OCI-LY7 (cell line): ENCODE data around the gene TNC. TPM values are rescaled to one million over a fixed set of nuclear protein-coding genes. Genes with fewer than 3 reads are reported as not detected.

ENCODE experiments used
- BruUV-seq: library from RNA; stranded (reverse); fragments of 400-500 nt; replicated peaks from 2 replicates; lab custom pipeline; 2021; lab: Mats Ljungman, UMichigan
- CTCF ChIA-PET: fragments of 300-600 bp; sonication (Branson Sonifier 250); formaldehyde crosslinking; loops from one replicate; lab custom pipeline; 2022; ENCODE audit warnings: antibody characterized with exemption; ENCODE audit not compliant: unreplicated experiment; lab: Charles Lee
- POLR2A ChIA-PET: fragments of 300-600 bp; sonication (Branson Sonifier 250); formaldehyde crosslinking; loops from one replicate; lab custom pipeline; 2022; ENCODE audit warnings: antibody characterized with exemption; lab: Charles Lee
- DNase-seq: peaks from one replicate; pipeline ENCODE4 v3.0.0-alpha.2; 2015; ENCODE audit warnings: low spot score
- H2AFZ ChIP-seq: fragments of 200-600 bp; sonication (generic), shearing (Covaris generic); 2 replicates; pipeline ENCODE4 v1.6.1; 2014; ENCODE audit warnings: mild to moderate bottlenecking, antibody characterized with exemption, low read length, moderate library complexity
- H3K27ac ChIP-seq: fragments of 200-600 bp; sonication (generic); 2 replicates; pipeline ENCODE4 v1.5.1; 2014; ENCODE audit warnings: mixed run types, low read depth, mild to moderate bottlenecking, moderate library complexity, low read length, inconsistent platforms; ENCODE audit not compliant: poor library complexity, severe bottlenecking
- H3K36me3 ChIP-seq: fragments of 200-600 bp; sonication (generic); 2 replicates; pipeline ENCODE4 v1.6.1; 2014; ENCODE audit warnings: mild to moderate bottlenecking, antibody characterized with exemption, low read length, moderate library complexity, mixed read lengths; ENCODE audit not compliant: insufficient read depth
- H3K4me1 ChIP-seq: fragments of 200-600 bp; sonication (generic); 2 replicates; pipeline ENCODE4 v1.5.1; 2014; ENCODE audit warnings: mild to moderate bottlenecking, low read length; ENCODE audit not compliant: insufficient read depth, poor library complexity, severe bottlenecking
- H3K4me2 ChIP-seq: fragments of 200-600 bp; sonication (generic); 2 replicates; pipeline ENCODE4 v1.6.1; 2014; ENCODE audit warnings: mild to moderate bottlenecking, low read length
- H3K4me3 ChIP-seq: fragments of 200-600 bp; sonication (generic); 2 replicates; pipeline ENCODE4 v1.5.1; 2014; ENCODE audit warnings: mild to moderate bottlenecking, low read depth, low read length; ENCODE audit not compliant: poor library complexity, severe bottlenecking
- H3K79me2 ChIP-seq: fragments of 200-600 bp; sonication (generic); 2 replicates; pipeline ENCODE4 v1.6.1; 2016; ENCODE audit warnings: low read depth, mild to moderate bottlenecking, low read length, moderate library complexity, mixed read lengths; ENCODE audit not compliant: insufficient read depth
- H3K9me2 ChIP-seq: fragments of 200-600 bp; sonication (generic); 2 replicates; pipeline ENCODE4 v1.6.1; 2016; ENCODE audit warnings: mild to moderate bottlenecking, low read length, mixed read lengths; ENCODE audit not compliant: insufficient read depth
- H3K9me3 ChIP-seq: fragments of 200-600 bp; sonication (generic); 2 replicates; pipeline ENCODE4 v1.6.1; 2014; ENCODE audit warnings: mild to moderate bottlenecking, mixed run types, low read length, mixed read lengths
- H4K20me1 ChIP-seq: fragments of 200-600 bp; sonication (generic); 2 replicates; pipeline ENCODE4 v1.6.1; 2014; ENCODE audit warnings: mild to moderate bottlenecking, antibody characterized with exemption, low read length, moderate library complexity, mixed read lengths; ENCODE audit not compliant: insufficient read depth
- CTCF ChIP-seq: fragments of 200-600 bp; sonication (generic); conservative IDR thresholded peaks from 2 replicates; pipeline ENCODE4 v1.5.1; 2014; ENCODE audit warnings: mild to moderate bottlenecking, antibody characterized with exemption, low read length, moderate library complexity, mixed read lengths
- EZH2phosphoT487 ChIP-seq: fragments of 200-600 bp; sonication (generic); IDR thresholded peaks from 2 replicates; pipeline ENCODE4 v1.6.1; 2018; ENCODE audit warnings: low read depth, borderline replicate concordance, mild to moderate bottlenecking, mixed run types, antibody characterized with exemption, low read length, moderate library complexity, mixed read lengths
- intact Hi-C: fragments of 100-400 bp; cut with micrococcal nuclease; formaldehyde crosslinking; loops from one replicate; pipeline ENCODE4 v1.10.0; 2022; ENCODE audit not compliant: unreplicated experiment
- total RNA-seq, 2 experiments: library from RNA; depleted of rRNA in 1 of 2; stranded (reverse); fragments of >200 nt in 1 of 2; shearing (Covaris generic) in 1 of 2; gene quantifications; 2 replicates each; pipeline ENCODE4 v1.2.3, GENCODE V29; 2014 to 2022

Gene TNC
- total RNA-seq, 2 experiments from 2014 or later, result not detected

- Histone ChIP-seq H3K4me2 (no peak overlapping the region), H3K9me3 (no peaks in the 10 kb centered on the region), H3K4me3 (no peak overlapping the region), H2AFZ (no peak overlapping the region), H3K36me3 (no peaks in the 10 kb centered on the region), H3K79me2 (no peaks in the 10 kb centered on the region), H4K20me1 (no peaks in the 10 kb centered on the region), H3K9me2 (no peaks in the 10 kb centered on the region), H3K4me1 (no peaks in the 10 kb centered on the region), H3K27ac (no peak overlapping the region)
- BruUV-seq, result no TSS peak
- ChIA-PET CTCF (no interaction called here), POLR2A (interaction anchor here (0.6 kb wide), 1 partner anchor 22 kb away, joined by 5 read pairs; no protein-coding TSS in a partner anchor)
- TF ChIP-seq CTCF (no peak), EZH2phosphoT487 (no peak)
- intact Hi-C loops, result loop anchor here (5.0 kb wide), 1 partner anchor 33 kb away; no protein-coding TSS in a partner anchor
- no peak for DNase-seq
Observed at GRCh38 chr9:115000217-115000639, 117.7 kb downstream of the TNC start.

GRCh38 chr9:114998326-114998725 lies 119.6 kb downstream of the TNC start:
- no peak for TF ChIP-seq EZH2phosphoT487
- no peak for TF ChIP-seq CTCF
- CTCF ChIA-PET, result no interaction called here
- intact Hi-C loops, result no loop called here
- Histone ChIP-seq H3K4me1 (no peaks in the 10 kb centered on the region), H4K20me1 (no peaks in the 10 kb centered on the region), H3K9me3 (no peaks in the 10 kb centered on the region), H3K4me2 (no peak overlapping the region), H3K36me3 (no peaks in the 10 kb centered on the region), H3K27ac (no peak overlapping the region), H2AFZ (no peak overlapping the region), H3K4me3 (no peak overlapping the region), H3K9me2 (no peaks in the 10 kb centered on the region), H3K79me2 (no peaks in the 10 kb centered on the region)
- POLR2A ChIA-PET, result no interaction called here
- BruUV-seq, result no TSS peak
- DNase-seq, result no peak

- Histone ChIP-seq H3K27ac (no peak overlapping the region), H3K9me2 (no peaks in the 10 kb centered on the region), H3K9me3 (no peaks in the 10 kb centered on the region), H2AFZ (no peak overlapping the region), H3K4me1 (no peaks in the 10 kb centered on the region), H3K79me2 (no peaks in the 10 kb centered on the region), H3K4me3 (no peak overlapping the region), H4K20me1 (no peaks in the 10 kb centered on the region), H3K4me2 (no peak overlapping the region), H3K36me3 (no peaks in the 10 kb centered on the region)
- BruUV-seq, result no TSS peak
- ChIA-PET POLR2A (interaction anchor here (1.0 kb wide), 1 partner anchor 24 kb away, joined by 4 read pairs; no protein-coding TSS in a partner anchor), CTCF (interaction anchor here (0.7 kb wide), 1 partner anchor 267 kb away, joined by 3 read pairs; no protein-coding TSS in a partner anchor)
- intact Hi-C loops, result no loop called here
- no peak for DNase-seq
- TF ChIP-seq EZH2phosphoT487 (no peak), CTCF (no peak)
Observed at GRCh38 chr9:114995681-114996221, 122.2 kb downstream of the TNC start.
